Stimulated activated CD4-positive, alpha-beta T cell treated with anti-CD3 and anti-CD28 coated beads, Interleukin-4, amount 100 ng/mL, for 4 hours (primary cell): ENCODE data around the gene FKBP1B.
A peak's percentile ranks its signal among the peaks of the same experiment; 100 is the strongest.
"Not testable (repeated sequence)": the region's sequence is repeated elsewhere in the genome, so short reads cannot be mapped to it uniquely, and the experiment has no call there.

Source experiments
- DNase-seq, 2 experiments: peaks; one replicate each; pipeline ENCODE4 v3.0.0-alpha.2; 2020

FKBP1B gene

GRCh38 chr2:24022975-24023575 lies 26.5 kb upstream of the FKBP1B start:
- no peak for DNase-seq

GRCh38 chr2:24024018-24024417 lies 25.5 kb upstream of the FKBP1B start:
- no peak for DNase-seq

GRCh38 chr2:24024996-24025663 lies 24.4 kb upstream of the FKBP1B start:
- no peak for DNase-seq

- no peak for DNase-seq
These were observed 23.3 kb upstream of the FKBP1B start for GRCh38 chr2:24026233-24026632.

- DNase-seq: no peak
These were observed 10.6 kb upstream of the FKBP1B start for GRCh38 chr2:24038786-24039499.

GRCh38 chr2:24040511-24040910 lies 9.0 kb upstream of the FKBP1B start:
- no peak for DNase-seq

- not testable (repeated sequence) for DNase-seq
These were observed 6.4 kb upstream of the FKBP1B start for GRCh38 chr2:24043133-24043532.

GRCh38 chr2:24045511-24046508 lies 3.7 kb upstream of the FKBP1B start:
- DNase-seq: no peak

- DNase-seq: no peak
These were observed 3.0 kb upstream of the FKBP1B start for GRCh38 chr2:24046599-24046929.

- DNase-seq: peak; percentile 80 to 94
These were observed 2.4 kb upstream of the FKBP1B start, which contains the start of gene WDCP for GRCh38 chr2:24046930-24047702. TSS of gene WDCP (minus strand) at chr2:24047391. CDS start at chr2:24039494, 7,897 bp downstream.

- DNase-seq: no peak
These were observed 1.9 kb upstream of the FKBP1B start for GRCh38 chr2:24047703-24048033.

- no peak for DNase-seq
These were observed 614 bp upstream of the FKBP1B start for GRCh38 chr2:24048769-24049484.

GRCh38 chr2:24050041-24050979 lies 769 bp downstream of the FKBP1B start:
- DNase-seq: peak in 1 of 2 experiments; percentile 6

- no peak for DNase-seq
These were observed 2.3 kb downstream of the FKBP1B start for GRCh38 chr2:24051833-24052232.

- no peak for DNase-seq
These were observed 3.4 kb downstream of the FKBP1B start for GRCh38 chr2:24052951-24053350.

GRCh38 chr2:24054366-24055010 lies 4.9 kb downstream of the FKBP1B start:
- DNase-seq: no peak

GRCh38 chr2:24055750-24056149 lies 6.2 kb downstream of the FKBP1B start:
- DNase-seq: no peak

- no peak for DNase-seq
These were observed 9.2 kb downstream of the FKBP1B start for GRCh38 chr2:24058564-24059271.

- DNase-seq: no peak
These were observed 15.8 kb downstream of the FKBP1B start for GRCh38 chr2:24065341-24065740.
